ENCODE data around the gene ZBTB43.

Gene ZBTB43

GRCh38 chr9:126832440-126832839 is 27.6 kb downstream of the ZBTB43 start:
- DNase-seq = no peak

GRCh38 chr9:126833020-126833419 is 28.2 kb downstream of the ZBTB43 start:
- DNase-seq = no peak

- DNase-seq = no peak
Measured at GRCh38 chr9:126833710-126834345, 29.0 kb downstream of the ZBTB43 start.

- DNase-seq = no peak
Measured at GRCh38 chr9:126834672-126835071, 29.8 kb downstream of the ZBTB43 start.

- DNase-seq = no peak
Measured at GRCh38 chr9:126836216-126836615, 31.4 kb downstream of the ZBTB43 start.

- DNase-seq = no peak
Measured at GRCh38 chr9:126838055-126838811, 33.4 kb downstream of the ZBTB43 start.

GRCh38 chr9:126838895-126839294 is 34.1 kb downstream of the ZBTB43 start:
- DNase-seq = no peak

GRCh38 chr9:126839301-126839700 is 34.5 kb downstream of the ZBTB43 start:
- DNase-seq = no peak

- DNase-seq = no peak
Measured at GRCh38 chr9:126842220-126842842, 37.5 kb downstream of the ZBTB43 start.

- DNase-seq = no peak
Measured at GRCh38 chr9:126842977-126843799, 38.3 kb downstream of the ZBTB43 start.

GRCh38 chr9:126844085-126844484 is 39.2 kb downstream of the ZBTB43 start:
- no peak for DNase-seq

GRCh38 chr9:126847051-126847450 is 42.2 kb downstream of the ZBTB43 start:
- DNase-seq = no peak

GRCh38 chr9:126849591-126850225 is 44.9 kb downstream of the ZBTB43 start:
- DNase-seq = no peak

- DNase-seq = no peak
Measured at GRCh38 chr9:126851286-126851880, 46.5 kb downstream of the ZBTB43 start.

- no peak for DNase-seq
Measured at GRCh38 chr9:126852086-126852688, 47.3 kb downstream of the ZBTB43 start.

- no peak for DNase-seq
Measured at GRCh38 chr9:126853667-126854066, 48.8 kb downstream of the ZBTB43 start.

GRCh38 chr9:126854734-126855133 is 49.9 kb downstream of the ZBTB43 start:
- no peak for DNase-seq

- no peak for DNase-seq
Measured at GRCh38 chr9:126856326-126856877, 51.6 kb downstream of the ZBTB43 start.

- DNase-seq = no peak
Measured at GRCh38 chr9:126857261-126857960, 52.6 kb downstream of the ZBTB43 start.

GRCh38 chr9:126859111-126859510 is 54.3 kb downstream of the ZBTB43 start:
- no peak for DNase-seq

All from stimulated activated CD8-positive, alpha-beta memory T cell treated with anti-CD3 and anti-CD28 coated beads, Interleukin-4, amount 100 ng/mL, for 48 hours (primary cell).